ENCODE results near the gene HSFX3.

DNA sequence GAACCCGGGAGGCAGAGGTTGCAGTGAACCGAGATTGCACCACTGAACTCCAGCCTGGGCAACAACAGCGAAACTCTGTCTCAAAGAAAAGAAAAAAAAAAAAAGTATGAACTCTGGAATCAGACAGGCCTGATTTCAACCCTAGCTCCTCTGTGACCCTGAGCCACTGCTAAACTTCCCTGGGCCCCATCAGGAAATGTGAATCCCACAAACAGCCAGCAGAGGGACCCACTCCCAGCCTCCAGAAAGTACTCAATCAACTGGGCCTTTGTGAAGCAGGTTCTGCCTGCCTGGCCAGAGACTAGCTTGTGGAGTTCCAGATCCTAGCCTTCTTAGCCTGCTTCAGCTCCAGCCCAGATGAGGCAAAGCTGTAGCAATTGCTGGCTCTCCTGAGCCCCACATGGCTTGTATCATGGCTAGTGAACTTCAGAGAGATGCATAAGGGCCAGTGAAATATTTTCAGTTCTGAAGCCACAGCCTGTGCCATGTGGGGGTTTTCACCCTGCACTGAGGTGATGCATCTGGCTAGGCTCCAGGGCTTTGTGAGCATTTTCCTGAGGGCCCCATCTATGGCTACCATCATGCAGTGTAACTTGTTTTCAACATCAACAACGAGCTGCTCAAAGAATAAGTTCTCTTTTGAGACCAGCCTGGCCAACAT is 37.4 kb downstream of the HSFX3 start:
- TF ChIP-seq GTF2F1 (IDR thresholded peaks at IDR 0.05; ENCODE audit: borderline replicate concordance, low read depth, low read length) (no peak), POLR2AphosphoS5 (IDR thresholded peaks at IDR 0.05; ENCODE audit: low read depth, low read length) (no peak), EZH2 (IDR thresholded peaks at IDR 0.05; ENCODE audit: low read depth, low read length, severe bottlenecking) (no peak), CTCF (IDR thresholded peaks at IDR 0.05; ENCODE audit: control extremely low read depth in 1 of 3, insufficient read depth in 1 of 3, low read depth in 1 of 3, low read length in 3 of 3) (peak; percentile 52 to 73 (median 67)), CHD2 (IDR thresholded peaks at IDR 0.05; ENCODE audit: low read length) (no peak)
